Parathyroid adenoma (tissue), 2 donors: ENCODE data around the gene C1orf116.

Experiments used
- H2AFZ ChIP-seq: fragments of 300-600 bp; sonication (generic); one replicate; pipeline ENCODE4 v1.7.0; 2017; ENCODE audit warnings: antibody characterized with exemption, mild to moderate bottlenecking
- H3K27ac ChIP-seq: fragments of 300-600 bp; sonication (generic); one replicate; pipeline ENCODE4 v1.7.0; 2017
- H3K27me3 ChIP-seq: fragments of 300-600 bp; sonication (generic); one replicate; pipeline ENCODE4 v1.7.0; 2017; ENCODE audit warnings: low read length; ENCODE audit not compliant: control insufficient read depth, insufficient read depth
- H3K36me3 ChIP-seq: fragments of 300-600 bp; sonication (generic); one replicate; pipeline ENCODE4 v1.7.0; 2017; ENCODE audit warnings: low read length; ENCODE audit not compliant: control insufficient read depth, insufficient read depth
- H3K4me1 ChIP-seq: fragments of 300-600 bp; sonication (generic); one replicate; pipeline ENCODE4 v1.7.0; 2017; ENCODE audit warnings: control low read depth
- H3K4me2 ChIP-seq: fragments of 300-600 bp; sonication (generic); one replicate; pipeline ENCODE4 v1.7.0; 2017; ENCODE audit warnings: low read length
- H3K4me3 ChIP-seq: fragments of 300-600 bp; sonication (generic); one replicate; pipeline ENCODE4 v1.7.0; 2017; ENCODE audit warnings: low read depth, low read length
- H3K79me2 ChIP-seq: fragments of 300-600 bp; sonication (generic); one replicate; pipeline ENCODE4 v1.7.0; 2017; ENCODE audit warnings: control low read depth
- H3K9ac ChIP-seq: fragments of 300-600 bp; sonication (generic); one replicate; pipeline ENCODE4 v1.7.0; 2017; ENCODE audit warnings: mild to moderate bottlenecking
- H3K9me3 ChIP-seq: fragments of 300-600 bp; sonication (generic); one replicate; pipeline ENCODE4 v1.7.0; 2017; ENCODE audit warnings: low read length; ENCODE audit not compliant: control insufficient read depth
- TF ChIP-seq, protein P1 (sequence below): fragments of 300-600 bp; sonication (generic); IDR thresholded peaks from one replicate; pipeline ENCODE4 v1.7.0; 2017; ENCODE audit warnings: antibody characterized with exemption, mild to moderate bottlenecking
- donor health status: primary hyperparathyroidism.

The C1orf116 gene

DNA sequence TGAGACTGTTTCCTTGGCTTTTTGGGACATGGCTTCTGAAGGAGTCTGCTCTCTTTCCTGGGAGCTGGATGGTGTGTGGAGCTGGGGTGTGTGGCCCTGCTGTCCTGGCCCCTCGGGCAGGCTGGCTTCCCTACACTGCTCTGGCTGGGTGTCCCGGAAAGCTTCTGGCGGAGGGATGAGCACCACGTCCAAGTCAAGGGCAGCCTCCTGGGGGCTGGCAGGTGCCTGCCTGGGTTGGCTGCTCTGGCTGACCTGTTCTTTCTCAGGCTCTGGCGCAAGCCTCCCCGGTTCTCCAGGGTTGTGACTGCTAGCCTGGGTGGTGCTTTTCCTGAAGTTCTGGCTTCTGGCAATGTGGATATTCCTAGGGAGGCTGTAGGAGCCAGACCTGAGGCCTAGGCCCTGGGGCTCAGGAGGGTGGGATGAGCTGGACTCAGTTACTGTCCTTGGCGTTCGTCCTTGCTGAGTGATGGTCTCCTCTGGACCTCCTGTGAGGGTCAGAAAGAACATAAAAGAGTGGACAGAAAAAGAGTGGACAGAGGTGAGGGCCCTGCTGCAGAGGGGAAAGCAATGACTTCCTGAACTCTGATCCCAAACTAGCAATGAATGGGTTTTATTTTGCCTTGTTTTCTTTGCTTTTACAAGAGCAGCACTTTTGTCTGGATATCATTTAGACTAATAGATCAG, 9.4 kb downstream of the C1orf116 start:
- H3K79me2 ChIP-seq: no peaks in the 10 kb centered on the region
- no peak overlapping the region for H3K4me3 ChIP-seq
- H3K9me3 ChIP-seq: no peaks in the 10 kb centered on the region
- H3K9ac ChIP-seq: no peak overlapping the region
- H3K4me2 ChIP-seq: no peak overlapping the region
- H3K36me3 ChIP-seq: no peaks in the 10 kb centered on the region
- no peak overlapping the region for H2AFZ ChIP-seq
- TF ChIP-seq, protein P1, sequence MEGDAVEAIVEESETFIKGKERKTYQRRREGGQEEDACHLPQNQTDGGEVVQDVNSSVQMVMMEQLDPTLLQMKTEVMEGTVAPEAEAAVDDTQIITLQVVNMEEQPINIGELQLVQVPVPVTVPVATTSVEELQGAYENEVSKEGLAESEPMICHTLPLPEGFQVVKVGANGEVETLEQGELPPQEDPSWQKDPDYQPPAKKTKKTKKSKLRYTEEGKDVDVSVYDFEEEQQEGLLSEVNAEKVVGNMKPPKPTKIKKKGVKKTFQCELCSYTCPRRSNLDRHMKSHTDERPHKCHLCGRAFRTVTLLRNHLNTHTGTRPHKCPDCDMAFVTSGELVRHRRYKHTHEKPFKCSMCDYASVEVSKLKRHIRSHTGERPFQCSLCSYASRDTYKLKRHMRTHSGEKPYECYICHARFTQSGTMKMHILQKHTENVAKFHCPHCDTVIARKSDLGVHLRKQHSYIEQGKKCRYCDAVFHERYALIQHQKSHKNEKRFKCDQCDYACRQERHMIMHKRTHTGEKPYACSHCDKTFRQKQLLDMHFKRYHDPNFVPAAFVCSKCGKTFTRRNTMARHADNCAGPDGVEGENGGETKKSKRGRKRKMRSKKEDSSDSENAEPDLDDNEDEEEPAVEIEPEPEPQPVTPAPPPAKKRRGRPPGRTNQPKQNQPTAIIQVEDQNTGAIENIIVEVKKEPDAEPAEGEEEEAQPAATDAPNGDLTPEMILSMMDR: no peak
- no peak overlapping the region for H3K27ac ChIP-seq
- H3K27me3 ChIP-seq: no peaks in the 10 kb centered on the region
- no peaks in the 10 kb centered on the region for H3K4me1 ChIP-seq

DNA sequence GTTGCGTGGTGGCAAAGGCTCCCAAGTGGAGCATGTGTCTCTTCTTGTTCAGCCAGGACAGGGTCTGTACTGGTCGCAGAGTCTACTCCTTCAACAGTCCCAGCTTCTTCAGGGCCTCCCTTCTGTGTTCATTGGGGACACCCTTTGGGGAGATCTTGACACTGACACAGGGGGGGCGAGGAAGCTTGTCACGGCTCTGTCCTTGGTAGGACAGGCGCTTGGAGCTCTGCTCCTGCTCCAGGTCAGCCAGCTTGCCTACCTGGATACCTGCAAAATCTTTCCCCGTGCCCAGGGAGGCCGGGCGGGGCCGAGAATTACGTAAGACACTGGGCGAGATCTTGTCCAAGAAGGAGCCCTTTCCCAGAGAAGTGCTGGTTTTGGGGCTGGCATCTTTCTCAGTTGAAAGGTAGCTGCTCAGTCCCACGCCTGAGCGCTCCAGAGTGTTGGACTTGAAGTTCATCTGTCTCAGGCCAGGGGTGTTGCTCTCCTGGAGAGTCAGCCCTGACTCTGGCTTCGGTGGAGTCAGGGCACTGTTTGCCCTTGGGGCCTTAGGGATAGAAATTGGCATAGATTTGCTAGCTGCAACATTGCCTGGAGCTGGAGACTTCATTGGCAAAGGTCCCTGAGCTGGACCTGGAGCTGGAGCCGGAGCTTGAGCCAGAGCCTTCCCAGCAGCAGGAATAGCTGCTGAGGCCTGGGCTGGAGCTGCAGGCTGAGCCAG, 10.5 kb downstream of the C1orf116 start:
- H2AFZ ChIP-seq: no peak overlapping the region
- H3K27me3 ChIP-seq: no peaks in the 10 kb centered on the region
- H3K79me2 ChIP-seq: no peaks in the 10 kb centered on the region
- no peaks in the 10 kb centered on the region for H3K36me3 ChIP-seq
- no peaks in the 10 kb centered on the region for H3K4me1 ChIP-seq
- H3K9ac ChIP-seq: no peak overlapping the region
- no peaks in the 10 kb centered on the region for H3K9me3 ChIP-seq
- TF ChIP-seq, protein P1: no peak
- no peak overlapping the region for H3K4me3 ChIP-seq
- H3K27ac ChIP-seq: no peak overlapping the region
- H3K4me2 ChIP-seq: no peak overlapping the region

DNA sequence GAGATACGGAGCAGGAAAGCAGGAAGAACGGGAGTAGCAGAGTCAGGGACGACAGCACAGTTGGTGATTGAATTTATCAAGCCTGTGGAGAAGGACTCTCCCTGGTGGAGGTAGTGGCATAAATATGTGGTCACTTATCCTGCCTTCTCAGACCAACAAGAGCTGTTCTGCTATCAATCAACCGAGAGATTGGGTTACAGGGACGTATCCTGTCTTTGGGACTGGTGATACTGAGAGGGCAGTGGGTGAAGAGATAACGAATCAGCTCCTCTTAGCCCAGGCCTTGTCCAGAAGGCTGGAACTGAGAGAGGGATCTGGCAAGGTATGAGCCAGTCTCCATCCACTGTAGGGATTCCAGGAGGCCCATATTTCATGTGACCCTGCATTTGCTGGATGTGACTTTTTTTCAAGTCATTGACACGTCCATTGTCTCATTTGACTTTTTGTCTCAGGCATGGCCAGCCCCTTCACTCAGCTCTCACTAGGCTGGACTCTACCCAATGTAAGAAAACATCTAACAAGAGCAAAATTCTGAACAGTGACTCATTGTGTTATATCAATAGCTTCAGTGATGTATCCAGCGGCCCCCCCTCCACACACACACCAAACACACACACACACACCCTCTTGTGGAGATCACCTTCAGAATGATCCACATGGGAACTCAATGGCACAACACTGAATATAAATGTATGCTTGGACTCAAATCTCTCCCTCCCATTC, 11.3 kb downstream of the C1orf116 start:
- Histone ChIP-seq H3K79me2 (no peaks in the 10 kb centered on the region), H3K4me1 (no peaks in the 10 kb centered on the region), H3K4me3 (no peak overlapping the region), H2AFZ (no peak overlapping the region), H3K9me3 (no peaks in the 10 kb centered on the region), H3K9ac (no peak overlapping the region), H3K4me2 (no peak overlapping the region), H3K36me3 (no peaks in the 10 kb centered on the region), H3K27ac (no peak overlapping the region), H3K27me3 (no peaks in the 10 kb centered on the region)
- TF ChIP-seq, protein P1: no peak

DNA sequence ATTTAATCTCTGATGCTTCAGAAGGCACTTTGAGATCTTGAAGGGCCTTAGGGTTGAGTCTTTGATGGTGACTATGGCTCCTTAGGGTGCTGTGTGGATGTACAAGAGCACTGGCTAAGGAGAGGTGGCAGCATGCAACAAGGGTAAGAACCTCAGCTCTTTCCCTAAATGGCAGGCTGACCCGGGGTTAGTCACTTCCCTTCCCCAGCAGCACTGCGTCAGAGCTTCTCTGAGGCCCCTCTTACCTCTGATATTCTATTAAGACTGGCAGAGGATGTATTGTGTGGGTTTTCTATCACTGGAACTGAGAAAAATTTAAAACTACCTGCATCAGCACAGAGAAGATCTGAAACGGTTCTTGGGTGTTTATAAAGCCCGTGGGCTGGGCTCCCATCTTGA, 11.8 kb downstream of the C1orf116 start:
- Histone ChIP-seq H3K9me3 (no peaks in the 10 kb centered on the region), H3K27ac (no peak overlapping the region), H3K36me3 (no peaks in the 10 kb centered on the region), H3K4me2 (no peak overlapping the region), H3K4me1 (no peaks in the 10 kb centered on the region), H3K4me3 (no peak overlapping the region), H3K27me3 (no peaks in the 10 kb centered on the region), H3K79me2 (no peaks in the 10 kb centered on the region), H2AFZ (no peak overlapping the region), H3K9ac (no peak overlapping the region)
- TF ChIP-seq, protein P1: no peak
